Activated effector memory CD4-positive, alpha-beta T cell treated with Interleukin-2 at 50 U/mL for 16 hours (primary cell): Measurements from ENCODE around the gene CETP.

Experiments
- DNase-seq: peaks from one replicate; pipeline ENCODE4 v3.0.0-alpha.2; 2020

CETP gene

GRCh38 chr16:56935201-56935600 is 26.5 kb upstream of the CETP start:
- DNase-seq: no peak

GRCh38 chr16:56936491-56936890 is 25.3 kb upstream of the CETP start:
- DNase-seq: no peak

- DNase-seq: no peak
Measured at GRCh38 chr16:56936950-56937349, 24.8 kb upstream of the CETP start.

GRCh38 chr16:56938664-56939513 is 22.9 kb upstream of the CETP start:
- DNase-seq: no peak

- DNase-seq: no peak
Measured at GRCh38 chr16:56939801-56940200, 21.9 kb upstream of the CETP start.

GRCh38 chr16:56941092-56941491 is 20.7 kb upstream of the CETP start:
- DNase-seq: no peak

- no peak for DNase-seq
Measured at GRCh38 chr16:56941856-56942331, 19.9 kb upstream of the CETP start.

GRCh38 chr16:56943761-56944375 is 17.9 kb upstream of the CETP start:
- no peak for DNase-seq

GRCh38 chr16:56944954-56945839 is 16.6 kb upstream of the CETP start:
- DNase-seq: no peak

- DNase-seq: no peak
Measured at GRCh38 chr16:56945847-56946527, 15.8 kb upstream of the CETP start.

GRCh38 chr16:56946767-56947603 is 14.8 kb upstream of the CETP start:
- no peak for DNase-seq

GRCh38 chr16:56947604-56947995 is 14.2 kb upstream of the CETP start:
- no peak for DNase-seq

- DNase-seq: no peak
Measured at GRCh38 chr16:56948234-56948633, 13.5 kb upstream of the CETP start.

GRCh38 chr16:56950051-56950450 is 11.7 kb upstream of the CETP start:
- DNase-seq: no peak

GRCh38 chr16:56950455-56950854 is 11.3 kb upstream of the CETP start:
- no peak for DNase-seq

- DNase-seq: peak; percentile 28
Measured at GRCh38 chr16:56950881-56951771, 10.6 kb upstream of the CETP start.

- no peak for DNase-seq
Measured at GRCh38 chr16:56953006-56953405, 8.7 kb upstream of the CETP start.

- DNase-seq: no peak
Measured at GRCh38 chr16:56956076-56956475, 5.7 kb upstream of the CETP start.

- no peak for DNase-seq
Measured at GRCh38 chr16:56956756-56957155, 5.0 kb upstream of the CETP start.

- no peak for DNase-seq
Measured at GRCh38 chr16:56960681-56961281, 969 bp upstream of the CETP start.
